ENCODE results near the gene DPEP3.
A peak's percentile ranks its signal among the peaks of the same experiment; 100 is the strongest.

The DPEP3 gene

DNA sequence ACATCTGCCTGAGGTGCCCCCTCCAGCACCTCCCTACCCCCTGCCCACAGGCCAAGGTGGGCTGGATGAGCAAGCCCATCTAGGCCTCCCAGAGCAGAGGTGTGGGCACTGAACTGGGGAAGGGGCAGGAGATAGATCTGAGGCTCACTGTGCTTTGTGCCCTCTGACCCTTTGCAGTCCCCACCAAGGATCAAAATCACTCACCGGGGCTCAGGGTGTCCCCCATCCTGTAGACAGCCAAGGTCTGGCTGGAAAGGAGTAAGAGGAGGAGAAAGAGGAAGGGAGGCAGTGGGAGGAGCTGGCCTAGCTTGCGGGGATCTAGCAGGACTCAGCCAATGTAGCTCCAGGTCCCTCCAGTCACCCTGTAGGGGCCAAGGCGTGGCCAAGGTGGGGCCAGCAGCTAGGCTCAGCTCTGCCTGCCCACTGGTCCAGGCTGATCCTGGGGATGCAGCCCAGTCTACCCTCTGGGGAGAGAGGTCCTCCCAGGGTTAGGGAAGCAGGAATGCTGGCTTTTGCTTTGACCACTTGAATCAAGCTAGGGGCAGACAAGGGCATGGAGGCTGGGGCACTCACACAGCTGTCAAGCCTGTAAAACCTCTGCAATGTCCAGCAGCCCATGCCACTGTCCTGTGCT lies 13.6 kb downstream of the DPEP3 start:
- DNase-seq, result no peak

DNA sequence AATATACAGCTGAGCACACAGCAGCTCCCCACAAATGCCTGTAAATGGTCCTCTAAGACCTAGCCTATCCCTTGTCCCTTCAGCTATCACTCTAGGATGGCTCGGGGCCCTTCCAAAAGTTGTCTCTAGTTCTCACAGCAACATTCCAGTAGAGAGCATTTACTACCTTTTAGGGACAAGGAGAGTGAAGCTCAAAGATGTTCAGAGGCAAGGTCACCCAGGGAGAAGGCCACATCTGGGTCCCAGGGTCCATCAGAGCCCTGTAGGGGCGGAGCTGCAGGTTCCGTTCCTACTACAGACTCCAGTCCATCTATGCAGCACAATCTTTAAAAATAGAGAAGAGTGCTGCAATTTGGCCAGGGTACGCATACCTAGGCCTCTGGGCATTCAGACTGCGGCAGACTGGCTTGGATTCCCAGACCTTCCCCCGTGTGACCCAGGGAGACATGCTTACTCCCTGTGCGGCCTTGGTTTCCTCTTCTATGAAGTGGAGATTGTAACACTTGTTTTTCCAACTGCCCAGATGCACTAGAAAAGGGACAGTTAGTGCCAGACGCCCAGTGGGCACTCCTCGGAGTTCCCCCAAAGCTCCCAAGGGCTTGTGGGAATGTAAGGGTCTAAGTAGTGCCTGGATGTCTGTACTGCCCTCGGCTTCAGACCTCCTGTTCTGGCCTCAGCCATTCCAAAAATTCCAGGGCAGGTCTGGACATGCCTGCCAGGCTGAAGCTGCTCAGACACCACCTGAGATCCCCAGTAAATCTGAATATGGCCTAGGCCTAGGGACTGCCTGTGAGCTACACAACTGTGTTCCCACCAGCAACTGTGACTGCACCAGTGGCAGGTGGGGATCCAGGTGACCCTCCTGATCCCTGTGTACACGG lies 14.4 kb downstream of the DPEP3 start:
- no peak for DNase-seq

DNA sequence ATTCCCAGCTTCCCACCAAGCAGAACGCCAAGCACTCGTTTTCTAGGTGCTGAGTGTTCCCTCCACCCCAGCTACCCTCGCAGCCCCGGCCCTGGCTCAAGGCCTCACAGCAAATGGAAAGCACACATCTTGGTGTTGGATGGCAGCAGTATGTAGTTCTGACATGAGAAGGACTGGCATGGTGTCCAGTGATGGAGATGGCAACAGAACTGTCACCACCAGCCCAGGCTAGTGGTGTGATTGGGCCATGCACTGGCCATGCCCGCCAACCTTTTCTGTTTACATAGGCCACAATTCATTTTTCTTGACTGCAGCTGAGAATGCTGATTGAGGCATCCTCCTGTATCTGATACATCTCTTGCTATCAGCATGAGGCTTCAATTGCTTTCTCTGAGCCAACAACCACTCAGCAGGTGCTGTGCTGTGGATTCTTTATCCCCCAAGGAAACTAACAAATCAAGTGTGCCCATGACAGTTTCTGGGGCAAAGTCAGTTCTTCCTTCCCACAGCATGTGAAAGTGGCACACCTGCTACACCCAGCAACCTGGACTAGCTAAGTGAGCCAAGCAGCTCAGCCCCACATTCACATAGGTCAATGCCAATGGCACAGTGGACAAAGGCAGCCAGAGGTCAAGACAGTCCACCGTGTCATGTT lies 15.7 kb downstream of the DPEP3 start:
- no peak for DNase-seq

DNA sequence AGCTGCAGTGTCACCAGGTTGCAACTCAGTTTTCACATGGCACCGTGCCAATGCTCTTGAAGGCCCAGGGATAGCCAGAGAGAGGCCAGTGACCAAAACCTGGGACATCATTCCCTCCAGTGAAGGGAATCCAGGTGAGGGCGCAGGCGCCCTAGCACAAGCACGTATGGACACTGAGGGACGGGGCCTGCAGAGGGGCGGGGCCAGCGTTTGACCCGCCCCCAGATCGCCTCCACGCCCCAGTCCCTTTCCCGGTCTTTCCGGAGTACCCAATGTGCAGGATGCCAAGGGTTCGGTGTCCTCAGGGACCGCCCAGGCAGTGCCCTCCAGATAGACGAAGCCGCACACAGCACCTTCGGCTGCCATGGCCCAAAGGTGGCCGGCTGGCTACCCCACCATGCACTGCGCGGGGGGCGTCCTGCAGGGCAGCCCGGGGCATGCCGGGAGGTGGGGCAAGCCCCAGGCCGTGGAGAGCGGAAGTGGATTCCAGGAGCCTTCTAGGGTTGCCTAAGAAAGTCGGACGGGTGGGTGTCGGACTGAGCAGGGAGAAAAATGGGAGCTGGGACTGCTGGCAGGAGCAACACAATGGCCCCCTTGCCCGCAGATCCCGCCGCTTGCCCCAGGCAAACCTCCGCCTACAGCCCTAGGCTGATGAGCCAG lies 16.5 kb downstream of the DPEP3 start:
- no peak for DNase-seq

DNA sequence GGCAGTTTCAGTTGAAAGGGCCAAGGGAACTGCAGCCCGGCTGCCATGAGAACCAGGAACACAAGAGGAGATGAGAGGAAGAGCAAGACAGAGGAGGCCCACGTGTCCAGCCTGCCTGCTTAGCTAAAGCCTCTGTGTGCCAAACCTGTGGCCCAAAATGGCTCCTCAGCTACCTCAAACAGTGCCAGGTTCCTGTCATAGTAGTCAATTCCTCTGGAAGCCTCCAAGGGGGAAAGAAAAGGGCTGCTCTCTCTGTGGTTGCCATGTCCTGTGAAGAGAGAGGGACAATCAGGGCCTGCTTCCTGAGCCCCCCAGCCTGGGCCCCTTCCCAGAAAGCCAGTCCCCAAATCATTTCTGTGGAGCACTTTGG lies 17.0 kb downstream of the DPEP3 start:
- no peak for DNase-seq

DNA sequence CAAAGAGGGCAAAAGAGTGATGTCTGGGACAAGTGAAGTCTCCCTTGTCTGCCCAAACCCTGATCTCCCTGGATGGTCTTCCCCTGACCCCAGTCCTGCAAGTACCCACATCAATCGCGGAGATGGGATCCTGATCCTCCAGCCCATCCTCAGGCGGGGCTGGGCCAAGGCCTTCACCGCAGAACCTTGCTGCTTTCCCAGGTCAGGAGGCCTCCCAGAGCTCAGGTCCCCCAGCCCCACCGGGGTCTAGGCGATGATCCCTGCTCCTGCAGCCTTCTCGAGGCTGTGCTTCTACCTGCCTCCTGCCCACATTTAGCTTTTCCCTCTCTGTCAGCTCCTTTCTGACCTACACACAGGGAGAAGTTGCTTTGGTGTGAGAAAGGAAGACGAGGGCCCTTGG lies 18.2 kb downstream of the DPEP3 start:
- no peak for DNase-seq

DNA sequence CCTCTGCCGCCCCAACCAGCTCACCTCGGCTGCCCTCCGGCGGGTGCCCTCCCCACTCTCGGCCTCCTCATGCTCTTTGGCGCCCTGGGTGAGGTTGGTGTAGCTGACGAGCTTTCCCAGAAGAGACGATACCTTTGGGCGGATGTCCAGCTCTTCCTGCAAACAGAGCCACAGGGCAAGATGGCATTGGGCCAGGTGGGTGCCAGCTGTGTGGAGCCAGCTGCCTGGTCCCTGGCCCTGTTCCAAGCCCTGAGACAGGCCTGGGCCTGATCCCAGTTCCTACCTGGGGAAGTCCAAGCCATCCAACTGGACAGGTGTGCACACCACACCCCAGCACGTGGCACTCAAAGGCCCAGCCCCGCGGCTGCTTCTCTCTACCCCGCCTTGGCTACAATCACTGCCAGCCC lies 18.7 kb downstream of the DPEP3 start:
- DNase-seq, result peak; percentile 60

DNA sequence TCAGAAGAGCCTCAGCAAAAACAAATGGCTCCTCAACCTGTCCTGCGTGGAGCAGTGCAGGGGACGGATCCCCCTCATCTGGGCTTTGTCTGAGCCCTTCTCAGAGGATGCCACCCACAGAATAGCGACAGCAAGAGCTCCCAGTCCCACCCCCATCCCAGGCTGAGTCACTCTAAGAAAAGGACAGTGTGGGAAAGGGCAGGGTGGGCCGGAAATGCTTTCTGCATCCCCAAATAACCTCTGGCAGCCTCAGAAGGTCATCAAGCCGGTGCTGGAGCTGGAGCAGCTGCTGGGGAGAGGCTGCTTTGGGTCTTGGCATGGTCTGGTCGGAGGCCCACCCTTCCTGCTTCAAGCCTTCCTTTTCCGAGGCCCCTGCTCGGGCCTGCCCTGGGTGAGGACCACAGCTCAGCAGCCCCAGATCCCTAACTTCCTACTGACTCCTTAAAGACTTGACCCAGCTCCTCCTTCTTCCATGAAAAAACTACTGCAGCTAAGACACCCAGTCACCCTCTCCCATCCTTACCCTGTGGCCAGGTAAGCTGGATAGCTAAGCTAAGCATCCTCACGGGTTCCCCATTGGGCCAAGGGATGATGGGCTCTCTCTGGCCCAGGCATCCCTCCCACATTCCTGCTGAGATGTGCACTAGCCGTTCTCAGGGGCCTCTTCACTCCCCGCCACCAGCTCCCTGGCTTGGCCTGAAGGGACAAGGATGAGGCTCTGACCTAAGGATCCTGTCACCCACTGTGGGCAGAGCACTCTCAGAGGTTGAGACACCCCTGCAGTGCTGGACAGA lies 20.6 kb downstream of the DPEP3 start:
- DNase-seq, result no peak

DNA sequence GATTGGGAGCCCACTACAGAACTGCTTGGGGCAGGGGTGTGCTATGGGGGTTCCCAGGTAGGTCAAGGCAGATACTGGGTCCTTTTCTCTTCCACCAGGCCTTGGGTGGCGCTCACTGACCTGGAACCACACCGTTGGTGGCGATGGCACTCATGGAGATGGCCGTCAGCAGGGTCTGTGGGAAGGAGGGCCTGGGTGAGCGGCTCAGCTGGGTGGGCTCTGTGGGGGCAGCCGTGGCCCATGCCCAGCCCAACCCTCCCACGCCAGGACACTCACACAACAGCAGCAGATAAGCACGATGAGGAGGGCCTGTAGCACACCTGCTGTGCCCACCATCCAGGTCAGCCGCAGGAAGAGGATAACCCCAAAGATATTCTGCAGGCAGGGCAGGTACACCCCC lies 22.7 kb downstream of the DPEP3 start:
- DNase-seq, result no peak

DNA sequence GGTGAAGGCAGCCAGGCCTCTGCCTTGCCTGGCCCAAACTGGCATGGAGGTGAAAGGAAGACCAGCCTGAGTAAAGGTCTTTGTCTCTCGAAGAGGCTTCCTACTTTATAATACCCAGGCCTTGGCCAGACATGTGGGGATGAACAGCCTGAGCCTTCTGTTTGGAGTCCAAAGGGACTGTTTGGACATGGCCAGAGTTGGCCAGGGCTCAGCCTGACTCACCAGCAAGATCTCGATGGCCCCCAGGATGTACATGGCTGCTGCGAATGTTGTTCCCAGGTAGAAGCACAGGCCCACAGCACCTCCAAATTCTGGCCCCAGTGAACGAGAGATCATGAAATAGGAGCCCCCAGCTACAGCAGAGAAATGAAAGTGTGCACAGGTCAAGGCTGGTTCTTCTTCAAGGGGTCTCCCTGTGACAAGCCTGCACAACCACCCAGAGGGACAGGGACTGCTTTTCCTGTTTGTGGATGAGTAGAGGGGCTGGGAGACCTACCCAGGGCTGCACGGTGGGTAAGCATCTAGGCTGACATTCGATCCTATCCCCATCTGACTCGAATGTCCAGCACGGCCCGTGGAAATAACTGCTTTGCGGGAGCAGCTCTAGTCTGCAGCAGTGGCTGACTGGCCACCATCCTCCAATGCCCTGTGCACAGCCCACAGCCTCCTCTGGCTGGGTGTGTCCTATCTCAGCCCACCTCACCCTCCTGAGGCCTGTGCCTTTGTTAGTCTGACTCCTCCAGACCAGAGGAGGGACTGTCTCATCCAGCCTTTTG lies 25.7 kb downstream of the DPEP3 start:
- no peak for DNase-seq

DNA sequence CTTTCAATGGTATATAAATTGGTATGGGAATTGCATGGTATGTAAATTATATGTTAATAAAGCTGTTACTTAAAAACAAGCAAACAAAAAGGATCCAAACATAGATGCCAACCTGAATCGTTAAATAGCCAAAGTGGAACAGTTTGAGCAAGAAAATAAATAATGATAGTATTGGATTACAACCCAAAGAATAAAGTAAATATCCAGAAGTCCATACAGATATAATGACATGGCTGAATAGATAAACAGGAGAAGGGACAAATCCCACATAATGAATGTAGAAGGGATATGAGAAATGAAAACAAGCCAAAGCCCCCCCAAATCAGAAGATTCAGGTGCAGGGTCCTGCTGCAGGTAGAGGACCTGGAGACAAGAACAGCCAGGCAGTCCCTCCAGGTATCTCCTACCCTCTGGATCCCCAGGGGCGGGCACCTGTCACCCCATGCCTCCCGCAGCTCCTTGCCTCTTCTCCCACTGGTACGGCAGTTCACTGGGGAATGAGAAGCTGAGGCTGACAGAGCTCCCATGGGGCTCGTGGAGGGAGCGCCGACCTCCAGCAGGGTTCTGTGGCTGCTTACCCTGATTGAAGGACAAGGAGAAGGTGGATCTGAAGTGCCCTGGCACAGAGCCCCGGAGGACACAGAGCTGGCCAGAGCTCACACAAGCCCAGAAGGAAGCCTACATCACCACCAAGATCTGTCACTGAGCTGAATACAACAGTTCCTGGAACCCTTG lies 26.5 kb downstream of the DPEP3 start:
- no peak for DNase-seq

DNA sequence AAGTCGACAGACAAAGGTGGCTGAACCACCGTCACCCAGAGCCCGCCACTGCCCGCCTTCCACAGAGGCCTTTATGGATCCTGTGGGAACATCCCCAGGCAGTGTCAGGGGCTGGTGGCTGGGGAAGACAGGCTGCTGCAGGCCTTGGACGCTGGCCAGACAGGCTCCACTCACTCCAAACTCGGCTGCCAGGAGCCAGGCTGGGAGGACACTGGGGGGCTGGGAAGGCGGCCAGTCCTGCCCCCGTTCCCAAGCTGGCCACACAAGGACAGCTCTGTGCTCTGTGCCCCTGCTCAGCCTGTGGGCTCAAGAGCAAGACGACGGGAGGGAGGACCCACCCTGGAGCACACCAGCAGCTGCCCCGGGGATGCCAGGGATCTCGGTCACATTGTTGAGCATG lies 28.8 kb downstream of the DPEP3 start:
- no peak for DNase-seq

DNA sequence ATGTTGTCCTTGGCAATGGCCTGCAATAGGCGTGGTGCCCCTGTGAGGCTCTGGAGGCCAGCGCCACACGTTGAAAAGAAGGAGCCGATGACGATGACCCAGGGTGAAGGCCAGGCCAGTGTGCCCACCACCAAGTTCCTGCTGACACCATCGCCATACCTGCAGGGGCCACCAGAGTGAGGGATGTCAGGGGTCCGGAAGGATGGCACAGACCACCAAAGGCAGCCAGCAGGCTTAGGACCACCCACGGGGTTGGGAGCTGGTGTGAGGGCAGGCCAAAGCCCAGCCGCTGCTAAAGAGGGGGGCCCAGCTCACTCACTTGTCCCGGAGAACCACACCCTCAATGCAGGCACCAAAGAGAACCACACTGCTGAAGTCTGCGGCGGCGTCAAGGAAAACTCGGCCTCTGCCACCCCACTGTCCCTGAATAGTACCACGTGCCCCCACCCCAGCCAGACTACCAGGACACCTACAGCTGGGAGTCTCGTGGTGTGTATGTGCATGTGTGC lies 29.9 kb downstream of the DPEP3 start:
- no peak for DNase-seq

DNA sequence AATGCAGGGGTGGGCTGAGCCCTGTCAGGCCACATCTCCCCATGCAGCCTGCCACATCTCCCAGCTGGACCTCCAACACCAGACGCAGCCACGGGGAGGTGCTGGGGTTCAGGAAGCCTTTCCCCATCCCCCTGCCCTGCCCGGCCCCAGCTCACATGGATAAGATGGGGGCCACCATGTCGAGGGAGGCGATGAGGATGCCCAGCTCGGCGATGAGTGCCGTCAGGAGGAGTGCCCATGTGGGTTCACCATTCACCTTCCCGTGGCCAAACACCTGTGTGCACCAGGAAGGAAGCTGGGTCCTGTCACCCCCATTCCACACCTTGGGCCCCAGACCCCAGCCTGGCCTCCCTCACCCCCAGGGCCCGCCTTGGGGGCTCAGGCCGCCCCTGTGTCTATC lies 30.7 kb downstream of the DPEP3 start:
- no peak for DNase-seq

DNA sequence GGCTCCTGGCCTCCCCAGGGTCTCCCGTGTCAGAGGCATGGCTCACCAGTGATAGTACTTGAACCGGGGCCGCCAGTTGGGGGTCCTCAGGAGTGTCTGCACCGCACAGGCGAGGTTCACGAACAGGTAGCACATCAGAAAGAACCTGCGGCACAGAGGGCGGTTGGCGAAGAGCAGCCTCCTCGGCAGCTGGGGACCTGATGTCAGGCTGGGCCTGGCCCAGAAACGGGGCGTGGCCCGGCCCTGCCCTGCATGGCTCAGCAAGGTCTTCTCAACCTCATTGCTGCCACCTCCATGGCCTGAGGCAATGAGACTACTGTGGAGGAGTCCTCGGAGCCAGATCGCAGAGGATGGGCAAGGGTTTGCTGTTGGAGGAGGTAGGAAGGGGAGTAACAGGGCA lies 32.3 kb downstream of the DPEP3 start:
- DNase-seq, result no peak

DNA sequence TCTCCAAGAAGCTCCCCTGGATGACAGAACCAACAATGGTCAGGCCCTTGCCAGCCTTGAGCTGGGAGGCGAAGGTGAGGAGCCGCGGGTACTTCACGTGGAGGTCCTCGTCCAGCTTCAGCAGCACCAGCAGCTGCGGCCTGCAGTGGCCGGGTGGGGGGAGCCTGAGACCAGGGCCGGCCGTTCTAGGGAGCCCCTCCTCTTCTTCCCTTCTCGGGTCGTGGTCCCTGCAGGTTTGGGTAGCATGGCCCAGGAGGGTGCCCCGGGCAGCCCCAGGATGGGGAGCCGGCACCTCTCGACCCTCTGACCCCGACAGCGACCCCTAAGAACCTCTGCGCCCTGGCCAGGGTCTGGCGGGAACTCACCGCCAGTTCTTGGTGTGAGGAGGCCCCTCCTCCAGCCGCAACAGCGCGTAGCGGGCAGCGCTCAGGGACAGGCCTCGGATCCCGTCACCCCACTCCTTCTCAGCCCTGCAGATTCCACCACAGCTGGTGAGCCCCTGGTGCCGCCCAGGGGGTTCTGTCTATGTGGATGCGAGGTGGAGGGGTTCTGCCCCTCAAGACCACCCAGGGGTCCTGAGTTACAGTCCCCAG lies 33.2 kb downstream of the DPEP3 start:
- DNase-seq, result no peak

DNA sequence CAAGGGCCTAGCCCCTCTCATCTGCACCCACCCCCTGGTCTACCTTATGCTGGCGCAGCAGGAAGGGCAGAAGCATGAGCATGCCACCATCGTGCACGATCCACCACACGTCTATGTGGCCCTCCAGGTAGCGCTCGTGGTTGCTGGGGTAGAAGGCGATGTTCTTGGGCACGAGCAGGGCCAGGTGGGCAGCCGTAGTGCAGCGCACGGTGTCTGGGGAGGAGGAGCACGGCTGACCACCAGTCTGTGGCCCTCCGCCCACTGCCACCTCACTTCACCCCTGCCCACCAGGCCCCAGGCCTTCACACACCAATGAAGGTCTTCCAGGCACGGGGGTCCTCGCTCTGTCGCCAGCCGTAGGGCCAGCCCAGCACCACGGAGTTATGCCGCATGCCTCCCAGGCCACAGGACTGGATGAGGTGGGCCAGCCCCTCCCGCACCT lies 34.1 kb downstream of the DPEP3 start:
- DNase-seq, result no peak

DNA sequence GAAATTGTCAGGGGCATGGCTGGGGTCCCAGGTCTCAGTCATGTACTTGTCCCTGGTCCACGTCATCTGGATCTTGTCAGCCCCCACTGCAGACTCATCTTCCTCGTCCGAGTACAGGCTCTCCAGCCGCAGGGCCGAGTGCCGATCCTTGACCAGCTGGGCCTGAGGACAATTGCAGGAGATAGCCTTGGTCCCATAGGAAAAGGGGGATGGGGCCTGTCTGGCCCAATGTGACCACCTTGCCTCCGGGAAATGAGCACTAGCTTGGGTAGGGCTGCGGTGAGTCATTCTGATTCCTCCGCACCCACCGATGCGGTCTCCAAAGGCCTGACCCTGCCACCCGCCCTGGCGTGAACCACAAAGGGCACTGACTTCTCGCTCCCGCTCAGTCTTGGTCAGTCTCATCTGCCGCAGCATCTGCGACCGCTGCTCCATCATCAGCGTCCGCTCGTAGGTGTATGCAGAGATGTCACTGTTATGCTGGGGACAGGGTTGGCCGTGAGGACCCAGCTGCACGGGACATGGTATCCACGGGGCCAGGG lies 34.8 kb downstream of the DPEP3 start:
- no peak for DNase-seq

DNA sequence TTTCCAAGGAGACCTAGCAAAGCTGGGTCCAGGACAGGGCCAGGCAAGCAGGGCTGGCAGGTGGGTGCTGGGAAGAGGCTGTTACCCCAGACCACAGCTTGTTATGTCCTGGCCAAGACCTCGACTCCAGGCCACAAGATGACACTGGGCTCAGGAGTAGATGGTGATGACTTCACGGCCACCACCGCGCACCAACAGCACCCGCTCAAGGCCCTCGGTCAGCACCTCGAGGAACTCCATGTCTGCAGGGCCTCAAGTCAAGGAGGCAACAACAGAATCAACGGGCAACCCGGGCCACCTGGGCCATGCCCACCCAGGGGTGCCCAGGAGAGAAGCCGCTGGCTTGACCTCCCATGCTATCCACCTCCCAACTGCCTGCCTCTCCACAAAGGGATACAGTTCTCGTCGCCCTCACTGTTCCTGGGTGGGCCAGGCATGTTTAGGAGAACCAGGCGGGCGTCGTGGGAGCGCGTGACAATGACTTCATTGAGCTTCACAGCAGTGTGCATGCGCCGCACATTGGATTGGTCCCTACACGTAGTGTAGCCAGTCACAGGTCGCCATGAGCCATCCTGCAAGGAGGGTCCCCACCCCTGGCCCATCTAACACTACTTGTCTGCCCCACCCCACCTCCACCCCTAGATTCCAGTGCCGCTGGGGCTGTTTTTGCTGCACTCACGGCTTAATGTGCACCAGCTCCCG lies 35.5 kb downstream of the DPEP3 start:
- DNase-seq, result no peak
